Testis (tissue), 3 donors: Measurements from ENCODE around the gene ACSL4. TPM values are rescaled to one million over a fixed set of nuclear protein-coding genes. Genes with fewer than 3 reads are reported as not detected.
"Not testable (repeated sequence)": the region's sequence is repeated elsewhere in the genome, so short reads cannot be mapped to it uniquely, and the experiment has no call there.

Experiments used
- DNase-seq: peaks from one replicate; pipeline ENCODE4 v3.0.0-alpha.2; 2019
- H3K27ac ChIP-seq, 2 donors: fragments of 200-600 bp; sonication (generic); one replicate each; pipeline ENCODE4 v1.5.1; 2019
- H3K27me3 ChIP-seq: fragments of 200-600 bp; sonication (generic); one replicate; pipeline ENCODE4 v1.5.1; 2019
- H3K36me3 ChIP-seq: fragments of 200-600 bp; sonication (generic); one replicate; pipeline ENCODE4 v1.5.1; 2017; ENCODE audit warnings: low read depth; ENCODE audit errors: missing control alignments
- H3K4me1 ChIP-seq: fragments of 200-600 bp; sonication (generic); one replicate; pipeline ENCODE4 v1.5.1; 2019
- H3K4me3 ChIP-seq, 2 donors: fragments of 200-600 bp; sonication (generic); one replicate each; pipeline ENCODE4 v1.5.1; 2017 to 2019
- H3K9me3 ChIP-seq: fragments of 200-600 bp; sonication (generic); one replicate; pipeline ENCODE4 v1.5.1; 2017
- POLR2A ChIP-seq: fragments of 450-650 bp; IDR thresholded peaks from one replicate; pipeline ENCODE4 v1.6.1; 2017; ENCODE audit warnings: antibody characterized with exemption, mild to moderate bottlenecking, moderate library complexity
- WGBS, 2 donors: methylation state at CpG; one replicate each; pipeline ENCODE4 v1.1.5; 2018; 5-methylcytosine and 5-hydroxymethylcytosine counted together
- intact Hi-C: fragments of 100-400 bp; cut with DNase I; formaldehyde crosslinking; loops from one replicate; pipeline ENCODE4 v1.15.1; 2023; ENCODE audit warnings: low total_unique reads
- polyA plus RNA-seq: library from polyadenylated mRNA; stranded (reverse); fragments of 350-450 nt; fragmentation: Illumina TruSeq; extraction: RNeasy Lipid Tissue Mini Kit (QIAGEN cat#74804); gene quantifications from one replicate; pipeline ENCODE4 v1.2.3, GENCODE V29; 2014; ENCODE audit warnings: low read depth, low replicate concordance; ENCODE audit not compliant: insufficient read depth
- total RNA-seq, 2 donors: library from RNA; depleted of rRNA; stranded (reverse); fragments of >200 nt; gene quantifications; one replicate each; pipeline ENCODE4 v1.2.3, GENCODE V29; 2016
- TF ChIP-seq, protein P1 (sequence below), 3 experiments: fragments of 450-650 bp in 2 of 3; fragments of 200-600 bp in 1 of 3; sonication (generic) in 1 of 3; IDR thresholded peaks; one replicate each; pipeline ENCODE4 v1.5.1; 2016 to 2019; ENCODE audit warnings: antibody characterized with exemption in 3 of 3, mild to moderate bottlenecking in 2 of 3, moderate library complexity in 1 of 3

The ACSL4 gene
- total and polyA plus RNA-seq, 3 donors from 2014 or later = 40.4 to 136 (median 108) TPM

GRCh38 chrX:109655502-109656201, 77.4 kb downstream of the ACSL4 start:
- TF ChIP-seq POLR2A = no peak
- TF ChIP-seq, protein P1, sequence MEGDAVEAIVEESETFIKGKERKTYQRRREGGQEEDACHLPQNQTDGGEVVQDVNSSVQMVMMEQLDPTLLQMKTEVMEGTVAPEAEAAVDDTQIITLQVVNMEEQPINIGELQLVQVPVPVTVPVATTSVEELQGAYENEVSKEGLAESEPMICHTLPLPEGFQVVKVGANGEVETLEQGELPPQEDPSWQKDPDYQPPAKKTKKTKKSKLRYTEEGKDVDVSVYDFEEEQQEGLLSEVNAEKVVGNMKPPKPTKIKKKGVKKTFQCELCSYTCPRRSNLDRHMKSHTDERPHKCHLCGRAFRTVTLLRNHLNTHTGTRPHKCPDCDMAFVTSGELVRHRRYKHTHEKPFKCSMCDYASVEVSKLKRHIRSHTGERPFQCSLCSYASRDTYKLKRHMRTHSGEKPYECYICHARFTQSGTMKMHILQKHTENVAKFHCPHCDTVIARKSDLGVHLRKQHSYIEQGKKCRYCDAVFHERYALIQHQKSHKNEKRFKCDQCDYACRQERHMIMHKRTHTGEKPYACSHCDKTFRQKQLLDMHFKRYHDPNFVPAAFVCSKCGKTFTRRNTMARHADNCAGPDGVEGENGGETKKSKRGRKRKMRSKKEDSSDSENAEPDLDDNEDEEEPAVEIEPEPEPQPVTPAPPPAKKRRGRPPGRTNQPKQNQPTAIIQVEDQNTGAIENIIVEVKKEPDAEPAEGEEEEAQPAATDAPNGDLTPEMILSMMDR (IDR thresholded peaks at IDR 0.05) = no peak
- 72 to 79% methylated on average over 4 of the region's 4 CpGs for WGBS, 2 donors
- intact Hi-C loops = no loop called here

GRCh38 chrX:109654516-109655109, 78.4 kb downstream of the ACSL4 start:
- Histone ChIP-seq H3K9me3 (no peaks in the 10 kb centered on the region), H3K27ac (no peak overlapping the region), H3K4me1 (no peaks in the 10 kb centered on the region), H3K27me3 (no peaks in the 10 kb centered on the region), H3K36me3 (no peaks in the 10 kb centered on the region), H3K4me3 (no peak overlapping the region)
- DNase-seq = no peak
- no peak for TF ChIP-seq POLR2A
- TF ChIP-seq, protein P1 (IDR thresholded peaks at IDR 0.05) = no peak
- WGBS, 2 donors = 79 to 80% methylated on average over 3 to 5 of the region's 5 CpGs
- intact Hi-C loops = no loop called here

More at GRCh38 chrX:109655502-109656201, 77.4 kb downstream of the ACSL4 start:
- H3K36me3 ChIP-seq = no peaks in the 10 kb centered on the region
- no peaks in the 10 kb centered on the region for H3K4me1 ChIP-seq
- no peak for DNase-seq
- no peak overlapping the region for H3K4me3 ChIP-seq
- H3K27ac ChIP-seq = no peak overlapping the region
- H3K9me3 ChIP-seq = no peaks in the 10 kb centered on the region
- no peaks in the 10 kb centered on the region for H3K27me3 ChIP-seq

DNA sequence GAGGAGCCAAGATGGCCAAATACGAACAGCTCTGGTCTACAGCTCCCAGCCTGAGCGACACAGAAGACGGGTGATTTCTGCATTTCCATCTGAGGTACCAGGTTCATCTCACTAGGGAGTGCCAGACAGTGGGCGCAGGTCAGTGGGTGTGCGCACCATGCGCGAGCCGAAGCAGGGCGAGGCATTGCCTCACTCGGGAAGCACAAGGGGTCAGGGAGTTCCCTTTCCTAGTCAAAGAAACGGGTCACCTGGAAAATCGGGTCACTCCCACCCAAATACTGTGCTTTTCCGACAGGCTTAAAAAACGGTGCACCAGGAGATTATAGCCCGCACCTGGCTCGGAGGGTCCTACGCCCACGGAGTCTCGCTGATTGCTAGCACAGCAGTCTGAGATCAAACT, 88.4 kb downstream of the ACSL4 start:
- H3K27ac ChIP-seq, H3K4me1 ChIP-seq, H3K36me3 ChIP-seq, H3K4me3 ChIP-seq, H3K27me3 ChIP-seq, DNase-seq, H3K9me3 ChIP-seq, intact Hi-C loops: not testable (repeated sequence)
- 93 to 96% methylated on average over 3 to 18 of the region's 19 CpGs for WGBS, 2 donors

- no peak for DNase-seq
- H3K4me1 ChIP-seq = no peaks in the 10 kb centered on the region
- no peak overlapping the region for H3K4me3 ChIP-seq
- H3K9me3 ChIP-seq = no peaks in the 10 kb centered on the region
- H3K36me3 ChIP-seq = no peaks in the 10 kb centered on the region
- 91 to 92% methylated on average over 2 of the region's 2 CpGs for WGBS, 2 donors
- H3K27ac ChIP-seq = no peak overlapping the region
- TF ChIP-seq, protein P1 (IDR thresholded peaks at IDR 0.05) = no peak
- no peak for TF ChIP-seq POLR2A
- H3K27me3 ChIP-seq = no peaks in the 10 kb centered on the region
- intact Hi-C loops = no loop called here
Observed at GRCh38 chrX:109643687-109644086, 89.4 kb downstream of the ACSL4 start.

DNA sequence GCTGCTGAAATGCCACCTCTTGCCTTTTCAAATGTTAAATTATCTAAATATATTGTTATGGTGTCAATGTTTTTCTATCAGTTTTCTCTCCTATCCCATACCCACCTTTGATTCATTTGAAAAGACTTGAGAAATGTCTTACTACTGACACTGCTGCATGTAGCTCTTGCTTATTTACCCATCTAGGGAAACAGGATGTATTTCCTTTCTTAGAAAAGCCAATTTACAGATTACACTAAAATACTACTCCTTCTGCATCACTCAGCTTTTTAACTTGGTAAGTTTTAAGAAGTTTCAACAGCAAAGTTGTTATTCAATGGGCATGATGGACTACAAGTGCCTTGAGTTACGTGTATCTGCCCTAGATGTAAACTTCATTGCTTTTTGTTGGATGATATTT, 94.9 kb downstream of the ACSL4 start:
- no peak overlapping the region for H3K27ac ChIP-seq
- WGBS, 2 donors = 90 to 94% methylated on average over 1 of the region's 1 CpG
- intact Hi-C loops = no loop called here
- H3K4me1 ChIP-seq = no peaks in the 10 kb centered on the region
- no peaks in the 10 kb centered on the region for H3K27me3 ChIP-seq
- no peaks in the 10 kb centered on the region for H3K36me3 ChIP-seq
- no peak for DNase-seq
- no peak for TF ChIP-seq POLR2A
- TF ChIP-seq, protein P1 (IDR thresholded peaks at IDR 0.05) = no peak
- H3K4me3 ChIP-seq = no peak overlapping the region
- H3K9me3 ChIP-seq = no peaks in the 10 kb centered on the region

- DNase-seq, H3K4me1 ChIP-seq, H3K27me3 ChIP-seq, intact Hi-C loops, H3K36me3 ChIP-seq, H3K4me3 ChIP-seq, H3K27ac ChIP-seq, H3K9me3 ChIP-seq: not testable (repeated sequence)
- WGBS, 2 donors = 82 to 96% methylated on average over 2 of the region's 2 CpGs
Observed at GRCh38 chrX:109637477-109637876, 95.6 kb downstream of the ACSL4 start.
